G401 (cell line): ENCODE results near the gene TJAP1. TPM values are rescaled to one million over a fixed set of nuclear protein-coding genes. Genes with fewer than 3 reads are reported as not detected.
A peak's percentile ranks its signal among the peaks of the same experiment; 100 is the strongest.
"Not testable (repeated sequence)": the region's sequence is repeated elsewhere in the genome, so short reads cannot be mapped to it uniquely, and the experiment has no call there.

Experiments
- DNase-seq: peaks from one replicate; pipeline ENCODE4 v3.0.0-alpha.2; 2015; ENCODE audit warnings: low spot score
- in situ Hi-C: cut with HindIII; loops from 2 replicates; pipeline ENCODE4 v1.10.0; 2016; ENCODE audit warnings: low sequenced_read_pairs, mixed read lengths
- total RNA-seq: library from RNA; depleted of rRNA; stranded (reverse); fragments of >200 nt; shearing (Covaris generic); gene quantifications from 2 replicates; pipeline ENCODE4 v1.2.3, GENCODE V29; 2014

Gene TJAP1
- total RNA-seq, 1 experiment from 2014 or later: 16.9 TPM

GRCh38 chr6:43498291-43498690 is 20.9 kb downstream of the TJAP1 start:
- DNase-seq, in situ Hi-C loops: not testable (repeated sequence)

DNA sequence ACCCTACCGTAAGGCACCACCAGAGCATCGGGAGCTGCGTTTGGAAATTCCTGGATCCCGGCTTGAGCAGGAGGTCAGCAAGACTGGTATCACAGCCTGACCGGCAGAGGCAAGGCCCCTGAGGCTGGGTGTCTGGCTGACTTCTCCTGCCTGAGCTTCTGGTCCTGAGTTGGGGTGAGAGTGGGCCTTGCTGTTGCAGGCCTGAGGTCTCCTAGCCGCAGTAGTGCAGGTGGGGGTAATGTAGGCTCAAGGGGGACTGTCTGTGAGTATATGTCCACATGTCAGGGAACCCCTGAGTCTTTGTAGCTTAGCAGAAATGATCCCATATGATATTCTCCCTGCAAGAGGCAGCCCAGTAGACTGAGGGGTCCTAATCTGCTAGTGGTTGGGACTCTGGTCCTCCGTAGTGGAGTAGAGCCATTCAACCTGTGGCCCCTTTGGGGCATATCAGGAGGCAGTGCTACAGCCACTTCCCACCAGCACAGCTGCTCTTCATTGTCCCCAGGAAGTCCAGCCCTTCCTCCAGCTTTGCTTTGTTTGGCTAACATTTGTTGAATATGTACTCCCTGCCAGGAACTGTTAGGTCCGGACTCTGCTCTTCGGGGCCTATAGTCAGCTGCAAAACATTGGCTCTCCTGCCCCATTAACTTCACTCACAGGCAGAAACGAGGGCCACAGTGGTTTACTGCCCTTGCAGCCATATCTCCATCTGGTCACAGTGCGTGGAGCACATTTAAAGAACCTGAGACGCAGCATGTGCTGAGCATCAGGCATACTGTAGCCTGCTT is 21.9 kb downstream of the TJAP1 start:
- DNase-seq: no peak
- in situ Hi-C loops: no loop called here

DNA sequence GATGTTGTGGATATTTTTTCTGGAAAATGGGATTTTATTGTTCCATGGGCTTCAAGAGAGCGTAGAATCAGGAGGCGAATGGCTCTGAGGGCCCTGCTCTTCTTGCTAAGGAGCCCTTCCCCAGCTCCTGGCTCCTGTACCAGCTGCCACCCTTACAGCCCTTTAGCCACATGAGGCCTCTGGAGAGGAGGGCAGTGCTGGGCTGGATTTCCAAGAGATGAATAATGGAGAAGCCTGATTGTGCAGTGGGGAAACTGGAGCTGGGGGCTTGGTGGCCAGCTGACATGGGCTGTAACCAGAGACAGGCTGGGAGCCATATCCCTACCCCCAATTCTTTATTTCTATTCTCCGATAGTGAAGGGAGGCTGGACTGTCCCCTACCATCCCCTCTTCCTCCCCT is 23.6 kb downstream of the TJAP1 start:
- in situ Hi-C loops: no loop called here
- no peak for DNase-seq

DNA sequence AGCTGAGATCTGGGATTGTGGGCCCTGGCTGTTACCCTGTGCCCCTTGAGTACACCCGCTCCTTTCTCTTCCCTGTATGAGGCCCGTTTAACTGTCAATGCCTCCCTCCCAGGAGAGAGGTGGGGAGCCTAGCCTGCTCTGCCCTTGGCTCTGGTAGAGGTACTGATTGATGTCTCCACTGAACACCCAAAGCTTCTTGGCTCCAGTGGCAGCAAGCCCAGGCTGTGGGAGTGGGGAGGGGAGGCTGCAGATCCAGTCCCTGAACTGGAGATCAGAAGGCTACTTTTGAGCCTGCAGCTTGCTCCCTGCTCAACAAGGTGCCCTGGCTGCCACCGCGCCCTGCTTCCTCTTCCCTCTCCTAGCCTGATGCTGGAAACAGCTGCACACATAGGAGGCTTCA is 25.3 kb downstream of the TJAP1 start:
- DNase-seq: no peak
- in situ Hi-C loops: no loop called here

- in situ Hi-C loops: no loop called here
- DNase-seq: no peak
Measured at GRCh38 chr6:43503443-43503842, 26.1 kb downstream of the TJAP1 start.

GRCh38 chr6:43504756-43505593 is 27.6 kb downstream of the TJAP1 start:
- DNase-seq: no peak
- in situ Hi-C loops: no loop called here

DNA sequence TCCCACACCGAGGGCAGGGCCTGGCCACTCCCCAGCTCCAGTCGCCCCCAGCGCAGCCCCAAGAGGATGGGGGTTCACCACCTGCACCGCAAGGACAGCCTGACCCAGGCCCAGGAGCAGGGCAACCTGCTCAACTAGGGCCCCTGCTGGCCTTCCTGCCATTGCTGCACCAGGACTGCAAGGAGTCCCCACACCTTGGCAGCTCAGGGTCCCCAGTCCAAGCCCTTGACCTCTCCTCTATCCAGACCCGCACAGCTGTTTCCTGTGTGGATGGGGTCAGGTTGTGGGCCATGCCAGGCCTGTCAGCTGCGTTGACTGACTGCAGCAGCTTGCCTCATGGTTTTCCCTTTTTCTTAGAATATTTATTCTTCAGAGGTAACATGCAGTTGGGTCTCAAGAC is 28.3 kb downstream of the TJAP1 start:
- DNase-seq: no peak
- in situ Hi-C loops: no loop called here

GRCh38 chr6:43506171-43506570 is 28.8 kb downstream of the TJAP1 start:
- DNase-seq: no peak
- in situ Hi-C loops: no loop called here

DNA sequence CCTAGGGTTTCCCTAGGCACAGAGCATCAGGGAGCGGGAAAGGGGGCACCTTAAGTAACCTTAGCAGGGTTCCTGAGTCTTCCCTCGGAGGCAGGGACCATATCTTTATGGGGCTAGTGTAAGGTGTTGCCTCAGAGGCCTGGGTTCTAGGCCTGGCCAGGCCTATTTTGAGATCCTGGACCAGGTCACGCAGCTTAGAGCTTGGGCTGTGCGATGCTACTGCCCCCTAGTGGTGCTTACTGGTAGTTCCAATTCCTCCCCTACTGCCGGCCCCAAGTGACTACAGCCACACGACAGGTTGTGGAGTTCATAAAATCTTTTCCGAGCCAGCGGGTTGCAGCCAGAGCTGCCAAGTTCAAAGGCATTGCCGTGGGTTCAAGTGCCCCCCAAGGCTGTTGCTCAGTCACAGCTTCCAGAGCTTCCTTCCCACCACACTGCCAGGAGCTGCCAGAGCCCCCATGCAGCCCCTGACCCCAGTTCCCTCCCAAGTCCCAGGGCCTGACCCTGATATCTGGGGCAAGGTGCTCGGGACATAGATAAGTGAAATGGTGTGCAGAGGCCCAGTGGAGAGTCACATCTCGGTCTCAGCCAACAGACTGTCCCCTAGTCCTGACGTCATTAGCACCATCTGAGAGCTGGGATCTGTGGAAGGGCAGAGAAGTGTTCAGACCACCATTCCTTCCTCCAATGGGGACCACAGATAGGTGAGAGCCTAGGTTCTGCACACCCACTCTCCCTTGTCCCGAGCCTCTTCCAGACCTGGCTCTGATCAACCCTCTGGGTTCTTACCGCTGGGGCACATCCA is 29.5 kb downstream of the TJAP1 start:
- DNase-seq: peak; percentile 90
- in situ Hi-C loops: no loop called here

DNA sequence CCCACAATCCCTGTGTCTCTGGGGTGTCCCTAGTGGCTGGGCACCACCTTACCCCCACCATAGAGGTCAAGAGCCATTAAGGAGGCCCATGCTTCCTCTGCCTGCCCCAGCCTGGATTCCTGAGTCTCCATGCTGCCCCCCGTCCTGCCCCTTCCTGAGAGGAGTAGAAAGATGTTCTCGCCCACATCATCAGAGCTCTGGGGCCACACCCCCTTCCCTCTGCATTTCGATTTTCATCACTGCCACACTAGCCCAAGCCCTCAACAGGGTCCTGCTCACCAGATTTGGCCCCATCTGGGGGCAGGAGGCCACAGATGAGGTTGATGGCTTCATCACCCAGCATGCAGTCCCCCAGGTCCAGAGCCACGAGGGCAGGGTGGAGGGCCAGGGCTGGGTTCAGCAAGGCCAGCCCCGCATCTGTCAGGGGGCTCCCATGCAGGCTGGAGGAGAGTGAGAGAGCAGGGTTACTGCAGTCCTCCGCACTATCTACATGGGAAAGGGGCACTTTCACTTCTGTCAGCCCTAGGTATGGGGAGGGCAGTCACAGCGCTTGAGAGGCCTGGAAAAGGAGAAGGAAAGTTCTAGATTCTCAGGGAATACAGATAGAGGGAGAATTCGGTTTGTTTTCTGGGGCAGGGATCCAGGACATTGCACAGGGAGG is 31.2 kb downstream of the TJAP1 start:
- DNase-seq: no peak
- in situ Hi-C loops: no loop called here

- in situ Hi-C loops: no loop called here
Measured at GRCh38 chr6:43509142-43509983, 32.0 kb downstream of the TJAP1 start.

DNA sequence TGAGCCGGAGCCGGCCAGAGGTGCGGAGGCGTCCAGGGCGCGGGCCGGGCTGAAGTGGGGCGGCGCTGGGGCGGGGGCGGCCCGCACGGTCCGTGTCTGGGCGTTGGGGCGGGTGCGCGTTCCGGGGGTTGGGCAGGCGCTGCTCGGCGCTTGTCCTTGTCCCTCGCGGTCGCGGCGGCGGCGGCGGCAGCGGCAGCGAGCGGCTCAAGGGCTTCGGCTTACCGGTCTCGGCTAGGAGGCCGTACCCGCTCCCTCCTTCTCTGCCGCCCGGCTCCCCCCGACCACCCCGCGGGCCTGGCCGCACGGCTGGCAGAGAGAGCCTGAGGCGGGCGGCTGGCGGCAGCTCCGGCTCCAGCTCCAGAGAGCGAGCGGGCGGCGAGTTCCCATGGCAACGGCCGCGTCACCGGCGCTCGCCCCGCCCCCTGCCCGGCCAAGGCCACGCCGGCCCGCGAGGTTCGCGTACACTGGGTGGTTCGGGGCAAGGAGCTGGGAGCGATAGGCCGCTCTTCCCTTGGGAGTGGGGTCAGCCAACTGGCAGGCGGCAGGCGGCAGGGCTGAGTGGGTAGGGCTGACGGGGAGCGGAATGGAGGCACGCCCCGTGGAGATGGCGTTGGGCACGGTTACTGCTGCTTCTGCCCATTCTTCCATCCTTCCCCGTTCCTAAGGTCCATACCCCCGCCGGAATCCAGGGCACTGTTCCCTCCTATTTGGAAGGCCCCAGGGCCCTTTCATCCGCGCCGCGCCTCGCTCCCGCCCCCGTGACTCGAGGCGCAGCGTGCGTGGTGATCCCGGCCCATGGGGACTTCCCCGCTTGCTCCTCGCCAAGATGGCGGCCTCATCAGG is 32.8 kb downstream of the TJAP1 start, which contains the start of gene LRRC73:
LRRC73 (minus strand) TSS at position 363 of the 843 bp plus-strand sequence. CDS start 561 bp downstream, outside the sequence.
- DNase-seq: peak; percentile 82
- in situ Hi-C loops: no loop called here

More at GRCh38 chr6:43509142-43509983, 32.0 kb downstream of the TJAP1 start:
- DNase-seq: no peak

- no peak for DNase-seq
- in situ Hi-C loops: no loop called here
Measured at GRCh38 chr6:43510827-43511163, 33.4 kb downstream of the TJAP1 start.

DNA sequence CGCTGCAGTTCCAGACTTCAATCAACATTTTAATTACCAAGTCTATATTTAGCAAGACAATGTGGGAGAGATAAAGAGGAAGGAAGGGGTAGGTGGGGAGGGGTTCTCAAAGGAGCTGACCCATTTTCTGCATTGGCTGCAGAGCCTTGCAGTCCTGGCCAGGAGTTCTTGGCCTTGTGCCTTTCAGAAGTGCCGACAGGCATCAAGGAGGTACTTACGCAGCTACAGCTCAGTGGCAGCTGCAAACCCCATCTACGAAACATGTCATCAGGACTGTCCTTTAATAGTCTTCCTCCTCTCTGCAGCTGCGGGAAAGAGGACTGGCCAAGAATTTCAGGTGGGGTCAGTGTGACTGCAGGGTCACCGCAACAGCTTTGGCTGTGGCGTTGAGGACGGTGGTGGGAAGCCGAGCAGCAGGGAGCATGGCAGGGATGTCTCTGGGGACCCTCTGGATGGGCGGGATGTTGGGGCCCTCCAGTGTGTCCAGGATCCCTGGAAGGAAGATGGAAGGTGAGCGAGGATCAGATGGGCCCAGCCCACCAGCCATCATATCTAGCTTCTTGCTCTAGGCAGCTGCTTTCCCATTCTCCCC is 34.5 kb downstream of the TJAP1 start:
- no peak for DNase-seq
- in situ Hi-C loops: no loop called here

GRCh38 chr6:43515808-43516207 is 38.4 kb downstream of the TJAP1 start:
- DNase-seq: no peak
- in situ Hi-C loops: no loop called here

DNA sequence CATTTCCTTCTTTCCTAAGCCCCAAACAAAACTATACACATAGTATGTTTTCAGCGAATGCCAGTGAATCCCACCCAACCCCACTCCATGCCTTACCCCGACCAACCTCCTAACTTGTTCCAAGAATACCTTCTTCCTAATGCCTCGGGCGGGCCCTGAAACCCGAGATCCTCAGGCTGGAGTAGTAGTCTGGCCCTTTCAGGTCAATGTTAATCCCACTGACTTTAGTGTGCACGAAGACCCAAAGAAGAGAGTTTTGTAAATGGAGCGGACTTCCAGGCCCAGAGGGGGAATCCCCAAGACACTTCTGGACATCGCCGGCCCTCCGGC is 39.0 kb downstream of the TJAP1 start:
- in situ Hi-C loops: no loop called here
- no peak for DNase-seq
